SU-DHL-6 (cell line): Measurements from ENCODE around the gene SOX10.

ENCODE experiments used
- CTCF ChIP-seq: fragments of 200-600 bp; sonication (generic); IDR thresholded peaks from one replicate; pipeline ENCODE4 v1.5.1; 2017; ENCODE audit warnings: antibody characterized with exemption, mild to moderate bottlenecking, low read length, moderate library complexity; ENCODE audit not compliant: insufficient read depth, poor library complexity, severe bottlenecking
- EZH2phosphoT487 ChIP-seq: fragments of 200-600 bp; sonication (generic), shearing (Covaris generic); conservative IDR thresholded peaks from 2 replicates; pipeline ENCODE4 v1.6.1; 2018; ENCODE audit warnings: mild to moderate bottlenecking, antibody characterized with exemption, low read length, moderate library complexity, mixed read lengths

- TF ChIP-seq CTCF (no peak), EZH2phosphoT487 (no peak)
Measured at GRCh38 chr22:37996515-37997246, 12.3 kb upstream of the SOX10 start.
